Measurements from ENCODE around the gene CISH.

The CISH gene

GRCh38 chr3:50611464-50612233 lies at the start of gene CISH:
Gene CISH (minus strand): TSS chr3:50611774. CDS start chr3:50611650, 124 bp downstream.
- DNase-seq, result peak; percentile 52

- no peak for DNase-seq
Measured at GRCh38 chr3:50660386-50660785, 48.8 kb upstream of the CISH start.

- DNase-seq, result no peak
Measured at GRCh38 chr3:50658831-50659230, 47.3 kb upstream of the CISH start.

- DNase-seq, result no peak
Measured at GRCh38 chr3:50658416-50658815, 46.8 kb upstream of the CISH start.

- DNase-seq, result no peak
Measured at GRCh38 chr3:50657816-50658215, 46.2 kb upstream of the CISH start.

GRCh38 chr3:50657407-50657806 lies 45.8 kb upstream of the CISH start:
- DNase-seq, result no peak

GRCh38 chr3:50656417-50657195 lies 45.0 kb upstream of the CISH start:
- no peak for DNase-seq

GRCh38 chr3:50655009-50655830 lies 43.6 kb upstream of the CISH start:
- no peak for DNase-seq

GRCh38 chr3:50653937-50654595 lies 42.5 kb upstream of the CISH start:
- no peak for DNase-seq

GRCh38 chr3:50652709-50653108 lies 41.1 kb upstream of the CISH start:
- no peak for DNase-seq

GRCh38 chr3:50651920-50652529 lies 40.5 kb upstream of the CISH start:
- DNase-seq, result no peak

- DNase-seq, result no peak
Measured at GRCh38 chr3:50651445-50651844, 39.9 kb upstream of the CISH start.

- DNase-seq, result no peak
Measured at GRCh38 chr3:50650018-50650417, 38.4 kb upstream of the CISH start.

- DNase-seq, result no peak
Measured at GRCh38 chr3:50649451-50649931, 37.9 kb upstream of the CISH start.

- no peak for DNase-seq
Measured at GRCh38 chr3:50648944-50649343, 37.4 kb upstream of the CISH start.

- DNase-seq, result no peak
Measured at GRCh38 chr3:50648313-50648712, 36.7 kb upstream of the CISH start.

GRCh38 chr3:50645378-50645777 lies 33.8 kb upstream of the CISH start:
- no peak for DNase-seq

GRCh38 chr3:50644561-50644960 lies 33.0 kb upstream of the CISH start:
- DNase-seq, result no peak

GRCh38 chr3:50642382-50642781 lies 30.8 kb upstream of the CISH start:
- DNase-seq, result no peak

- DNase-seq, result no peak
Measured at GRCh38 chr3:50639055-50639494, 27.5 kb upstream of the CISH start.

- no peak for DNase-seq
Measured at GRCh38 chr3:50637945-50638344, 26.4 kb upstream of the CISH start.

- DNase-seq, result no peak
Measured at GRCh38 chr3:50637011-50637410, 25.4 kb upstream of the CISH start.

Data from NCI-H748 treated with DMSO at 0.1 percent for 48 hours (cell line).